ENCODE results near the gene ACAT2.
"Not testable (repeated sequence)": the region's sequence is repeated elsewhere in the genome, so short reads cannot be mapped to it uniquely, and the experiment has no call there.

DNA sequence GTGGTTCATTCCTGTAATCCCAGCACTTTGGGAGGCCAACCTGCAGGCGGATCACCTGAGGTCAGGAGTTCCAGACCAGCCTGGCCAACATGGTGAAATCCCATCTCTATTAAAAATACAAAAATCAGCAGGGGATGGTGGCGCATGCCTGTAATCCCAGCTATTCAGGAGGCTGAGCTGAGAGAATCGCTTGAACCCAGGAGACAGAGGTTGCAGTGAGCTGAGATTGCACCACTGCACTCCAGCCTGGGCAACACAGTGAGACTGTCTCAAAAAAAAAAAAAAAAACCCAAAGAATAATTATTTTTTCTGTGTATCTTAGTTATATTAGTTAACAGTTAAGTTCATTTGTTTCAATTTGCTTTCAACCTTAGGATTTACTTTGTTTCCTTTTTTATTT, 36.6 kb upstream of the ACAT2 start:
- TF ChIP-seq, protein P1, sequence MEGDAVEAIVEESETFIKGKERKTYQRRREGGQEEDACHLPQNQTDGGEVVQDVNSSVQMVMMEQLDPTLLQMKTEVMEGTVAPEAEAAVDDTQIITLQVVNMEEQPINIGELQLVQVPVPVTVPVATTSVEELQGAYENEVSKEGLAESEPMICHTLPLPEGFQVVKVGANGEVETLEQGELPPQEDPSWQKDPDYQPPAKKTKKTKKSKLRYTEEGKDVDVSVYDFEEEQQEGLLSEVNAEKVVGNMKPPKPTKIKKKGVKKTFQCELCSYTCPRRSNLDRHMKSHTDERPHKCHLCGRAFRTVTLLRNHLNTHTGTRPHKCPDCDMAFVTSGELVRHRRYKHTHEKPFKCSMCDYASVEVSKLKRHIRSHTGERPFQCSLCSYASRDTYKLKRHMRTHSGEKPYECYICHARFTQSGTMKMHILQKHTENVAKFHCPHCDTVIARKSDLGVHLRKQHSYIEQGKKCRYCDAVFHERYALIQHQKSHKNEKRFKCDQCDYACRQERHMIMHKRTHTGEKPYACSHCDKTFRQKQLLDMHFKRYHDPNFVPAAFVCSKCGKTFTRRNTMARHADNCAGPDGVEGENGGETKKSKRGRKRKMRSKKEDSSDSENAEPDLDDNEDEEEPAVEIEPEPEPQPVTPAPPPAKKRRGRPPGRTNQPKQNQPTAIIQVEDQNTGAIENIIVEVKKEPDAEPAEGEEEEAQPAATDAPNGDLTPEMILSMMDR (IDR thresholded peaks at IDR 0.05), result not testable (repeated sequence)
- not testable (repeated sequence) for TF ChIP-seq POLR2A (IDR thresholded peaks at IDR 0.05)
